ENCODE measurements around the gene ATP11A.
"Not testable (repeated sequence)": the region's sequence is repeated elsewhere in the genome, so short reads cannot be mapped to it uniquely, and the experiment has no call there.

The ATP11A gene

DNA sequence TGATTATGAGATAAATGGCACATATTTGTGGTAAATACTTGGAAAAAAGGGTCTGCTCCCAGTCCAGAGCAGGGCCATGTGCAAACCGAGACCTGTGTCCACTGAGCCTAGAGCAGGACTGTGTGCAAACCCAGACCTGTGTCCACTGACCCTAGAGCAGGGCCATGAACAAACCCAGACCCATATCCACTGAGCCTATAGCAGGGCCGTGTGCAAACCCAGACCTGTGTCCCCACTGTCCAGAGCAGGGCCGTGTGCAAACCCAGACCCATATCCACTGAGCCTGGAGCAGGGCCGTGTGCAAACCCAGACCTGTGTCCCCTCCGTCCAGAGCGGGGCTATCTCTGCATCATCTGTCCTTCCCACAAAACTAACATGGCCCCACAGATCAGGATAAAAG lies 136.0 kb downstream of the ATP11A start:
- DNase-seq: no peak

DNA sequence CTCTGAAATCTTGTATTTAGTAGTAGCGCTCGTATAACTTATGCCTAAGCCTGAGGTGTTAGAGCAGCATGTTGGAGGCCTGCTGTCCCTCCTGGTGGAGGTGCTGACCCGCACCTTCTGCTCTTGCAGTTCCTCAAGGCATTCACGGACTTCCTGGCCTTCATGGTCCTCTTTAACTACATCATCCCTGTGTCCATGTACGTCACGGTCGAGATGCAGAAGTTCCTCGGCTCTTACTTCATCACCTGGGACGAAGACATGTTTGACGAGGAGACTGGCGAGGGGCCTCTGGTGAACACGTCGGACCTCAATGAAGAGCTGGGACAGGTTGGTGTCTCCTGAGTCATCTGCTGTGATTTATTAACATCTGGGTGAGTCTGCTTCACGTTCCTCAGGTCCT lies 136.7 kb downstream of the ATP11A start:
- DNase-seq: no peak

DNA sequence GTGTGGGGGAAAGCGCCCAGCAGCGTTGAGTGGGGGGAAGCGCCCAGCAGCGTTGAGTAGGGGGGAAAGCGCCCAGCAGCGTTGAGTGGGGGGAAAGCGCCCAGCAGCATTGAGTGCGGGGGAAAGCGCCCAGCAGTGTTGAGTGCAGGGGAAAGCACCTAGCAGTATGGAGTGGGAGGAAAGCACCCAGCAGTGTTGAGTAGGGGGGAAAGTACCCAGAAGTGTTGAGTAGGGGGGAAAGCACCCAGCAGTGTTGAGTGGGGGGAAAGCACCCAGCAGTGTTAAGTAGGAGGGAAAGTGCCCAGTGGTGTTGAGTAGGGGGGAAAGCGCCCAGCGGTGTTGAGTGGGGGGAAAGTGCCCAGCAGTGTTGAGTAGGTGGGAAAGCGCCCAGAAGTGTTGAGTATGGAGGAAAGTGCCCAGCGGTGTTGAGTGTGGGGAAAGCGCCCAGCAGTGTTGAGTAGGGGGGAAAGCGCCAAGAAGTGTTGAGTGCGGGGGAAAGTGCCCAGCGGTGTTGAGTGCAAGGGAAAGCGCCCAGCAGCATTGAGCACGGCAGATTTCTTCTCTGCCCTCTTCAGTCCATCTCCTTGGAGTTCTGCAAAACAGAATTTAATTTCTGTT lies 138.4 kb downstream of the ATP11A start:
- DNase-seq: no peak

DNA sequence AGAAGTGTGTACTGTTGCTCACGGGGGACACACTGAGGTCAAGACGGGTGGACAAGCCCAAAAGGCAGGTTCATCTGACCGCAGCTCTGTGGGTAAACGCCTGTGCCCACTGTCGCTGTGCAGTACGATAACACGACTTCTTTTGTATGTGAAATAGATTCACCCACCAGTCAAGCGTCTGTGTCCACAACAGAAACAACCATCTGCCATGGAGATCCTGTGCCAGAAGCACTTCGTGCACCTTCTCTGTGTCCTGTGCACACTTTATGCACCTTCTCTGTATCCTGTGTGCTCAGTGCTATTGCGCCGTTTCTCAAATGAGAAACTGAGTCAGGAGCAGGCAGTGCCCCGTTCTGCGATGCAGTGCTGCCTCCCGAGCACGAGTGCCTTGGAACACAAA lies 138.9 kb downstream of the ATP11A start:
- DNase-seq: no peak

DNA sequence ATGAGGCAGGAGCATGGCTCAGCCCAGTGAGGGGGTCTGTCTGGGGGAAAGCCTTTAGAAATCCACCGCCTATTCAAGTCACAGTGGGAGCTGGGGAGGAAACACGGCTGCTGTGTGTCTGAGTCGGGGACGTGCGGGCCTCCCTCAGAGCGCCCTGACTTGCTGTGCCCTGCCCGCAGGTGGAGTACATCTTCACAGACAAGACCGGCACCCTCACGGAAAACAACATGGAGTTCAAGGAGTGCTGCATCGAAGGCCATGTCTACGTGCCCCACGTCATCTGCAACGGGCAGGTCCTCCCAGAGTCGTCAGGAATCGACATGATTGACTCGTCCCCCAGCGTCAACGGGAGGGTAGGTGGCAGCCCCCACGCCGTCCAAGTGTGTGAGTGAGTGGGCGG lies 141.4 kb downstream of the ATP11A start:
- DNase-seq: no peak

DNA sequence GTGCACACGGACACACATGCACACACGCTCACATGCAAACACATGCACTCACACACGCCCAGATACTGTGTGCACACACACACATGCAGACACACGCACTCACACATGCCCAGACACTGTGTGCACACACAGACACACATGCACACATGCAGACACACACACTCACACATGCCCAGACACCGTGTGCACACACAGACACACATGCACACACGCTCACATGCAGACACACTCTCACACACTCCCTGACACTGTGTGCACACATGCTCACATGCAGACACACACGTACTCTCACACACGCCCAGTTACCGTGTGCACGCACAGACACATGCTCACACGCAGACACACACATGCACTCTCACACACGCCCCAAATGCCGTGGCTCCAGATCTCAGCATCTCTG lies 142.0 kb downstream of the ATP11A start:
- no peak for DNase-seq

DNA sequence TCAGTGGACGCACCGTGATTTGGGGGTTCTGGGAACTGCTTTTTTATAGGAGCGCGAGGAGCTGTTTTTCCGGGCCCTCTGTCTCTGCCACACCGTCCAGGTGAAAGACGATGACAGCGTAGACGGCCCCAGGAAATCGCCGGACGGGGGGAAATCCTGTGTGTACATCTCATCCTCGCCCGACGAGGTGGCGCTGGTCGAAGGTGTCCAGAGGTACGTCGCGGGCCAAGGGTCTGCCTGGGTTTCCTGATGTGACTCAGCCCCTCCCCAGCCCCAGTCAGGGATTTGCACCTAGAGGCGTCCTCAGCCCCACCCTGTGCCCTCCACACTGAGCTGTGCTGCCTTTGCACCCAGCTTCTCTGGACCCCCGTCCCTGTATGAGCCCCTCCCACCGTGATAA lies 143.0 kb downstream of the ATP11A start:
- DNase-seq: no peak

DNA sequence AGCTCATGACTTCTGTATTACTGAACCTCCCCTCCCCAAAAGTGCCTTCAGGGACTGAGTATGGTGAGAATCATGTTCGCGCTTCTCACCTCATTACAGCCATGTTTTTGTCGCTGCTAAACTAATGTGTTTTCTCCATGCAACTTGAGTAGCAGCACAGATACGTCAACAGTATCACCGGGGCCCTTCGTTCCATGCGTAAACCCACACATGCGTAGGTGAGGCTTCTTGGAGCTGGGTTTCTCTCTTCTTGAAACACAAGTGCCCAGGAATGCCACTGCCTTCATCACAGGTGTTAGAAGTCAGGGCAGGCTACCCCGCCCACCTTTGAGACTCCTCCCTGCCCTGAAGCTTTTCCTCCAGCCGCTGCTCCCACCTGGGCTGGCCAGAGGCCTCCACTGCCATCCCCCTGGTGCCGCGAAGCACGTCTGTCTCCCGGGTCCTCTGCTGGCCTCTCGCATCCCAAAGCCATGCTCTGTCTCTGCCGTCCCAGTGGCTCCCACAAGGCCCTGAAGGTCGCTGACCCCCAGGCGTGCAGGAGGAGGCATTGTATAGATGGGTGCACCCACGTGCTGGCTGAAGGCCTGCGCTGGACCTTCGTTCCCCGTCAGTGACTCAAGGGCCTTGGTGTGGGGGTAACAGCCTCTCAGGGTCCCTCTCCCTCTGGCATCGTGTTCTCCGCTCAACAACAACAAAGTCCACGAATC lies 143.9 kb downstream of the ATP11A start:
- DNase-seq: no peak

DNA sequence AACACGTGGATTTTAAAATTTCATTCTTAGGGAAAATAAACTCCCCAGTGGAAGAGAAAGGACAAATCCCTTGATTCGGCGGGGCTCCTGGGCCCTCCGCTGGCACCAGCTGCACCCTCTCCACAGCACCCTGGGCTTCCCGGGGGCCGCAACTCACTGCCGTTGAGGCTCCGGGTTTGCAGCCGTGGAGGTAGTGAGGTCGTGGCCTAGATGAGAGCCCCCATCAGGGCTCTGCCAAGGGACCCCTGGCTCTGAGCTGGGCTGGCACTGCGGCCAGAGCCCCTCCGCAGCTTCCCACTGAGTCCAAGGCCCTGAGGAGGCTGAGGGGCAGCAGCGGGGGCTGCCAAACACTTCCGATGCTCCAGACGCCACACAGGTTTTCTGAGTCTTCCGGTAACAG lies 145.5 kb downstream of the ATP11A start:
- DNase-seq: no peak

DNA sequence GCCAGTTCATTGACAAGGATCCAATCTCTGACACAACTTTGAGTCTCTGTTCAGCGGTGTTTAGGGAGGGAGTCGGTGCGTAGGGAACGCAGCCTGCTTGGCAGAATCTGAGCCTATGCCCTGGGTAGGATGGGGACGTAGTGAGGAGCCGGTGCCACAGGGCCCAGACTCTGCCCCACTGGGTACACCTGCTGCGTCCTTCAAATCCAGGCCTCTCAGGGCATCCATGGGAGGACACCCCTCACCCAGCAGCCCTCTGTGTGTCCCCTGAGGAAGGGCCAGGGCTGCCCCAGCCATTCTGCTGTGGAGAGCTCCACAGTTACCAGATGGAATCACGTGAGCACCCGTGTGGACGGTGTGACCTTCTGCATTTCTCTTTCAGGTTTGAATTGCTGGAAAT lies 146.0 kb downstream of the ATP11A start:
- DNase-seq: no peak

DNA sequence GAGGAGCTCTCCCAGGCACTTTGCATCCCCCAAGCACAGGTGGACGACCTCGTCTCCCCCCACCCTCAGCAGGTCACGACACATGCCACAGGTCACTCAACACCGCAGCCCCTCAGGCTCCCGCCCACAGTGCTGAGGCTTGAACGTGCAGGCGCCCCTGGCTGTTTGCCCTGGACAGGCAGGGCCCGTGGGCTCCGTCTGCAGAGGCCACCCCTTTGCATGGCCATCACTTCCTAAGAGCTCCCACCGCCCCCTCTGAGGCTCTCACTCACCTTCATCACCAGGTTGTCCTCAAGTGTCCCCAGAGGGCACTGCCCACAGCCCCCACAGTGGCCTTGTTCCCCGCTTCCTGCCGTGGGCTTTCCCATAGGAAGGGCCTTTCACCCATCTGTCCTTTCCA lies 147.1 kb downstream of the ATP11A start:
- no peak for DNase-seq

DNA sequence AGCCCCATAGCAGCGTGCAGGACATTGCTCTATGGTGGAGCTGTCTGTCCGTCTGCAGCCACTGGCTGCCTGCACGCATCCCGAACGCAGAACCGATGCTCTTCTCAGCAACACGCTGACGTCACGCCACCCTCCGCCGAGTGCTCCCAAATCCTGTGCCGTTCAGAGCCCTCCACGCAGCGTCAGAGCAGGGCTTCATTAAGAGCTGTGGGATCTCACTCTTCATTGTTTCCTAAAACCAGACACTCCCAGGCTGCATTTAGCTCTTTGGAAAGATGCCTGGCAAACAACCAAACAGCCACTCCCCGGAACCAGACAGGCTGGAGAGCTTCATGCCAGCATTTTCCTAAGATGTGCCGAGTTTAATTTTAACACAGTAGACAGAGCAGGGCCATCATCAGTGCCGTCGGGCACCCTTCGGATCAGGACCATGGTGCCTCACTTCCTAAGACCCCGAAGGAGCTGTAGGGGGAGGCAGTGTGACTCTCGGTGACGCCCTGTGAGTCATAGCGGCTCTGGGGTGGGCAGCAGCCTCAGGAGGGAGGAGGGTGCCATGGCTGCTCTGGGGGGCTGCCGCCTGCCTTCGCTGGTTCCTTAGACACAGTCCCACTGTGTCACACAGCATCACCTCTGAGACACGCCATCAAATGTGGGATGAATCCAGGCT lies 147.7 kb downstream of the ATP11A start:
- DNase-seq: no peak

DNA sequence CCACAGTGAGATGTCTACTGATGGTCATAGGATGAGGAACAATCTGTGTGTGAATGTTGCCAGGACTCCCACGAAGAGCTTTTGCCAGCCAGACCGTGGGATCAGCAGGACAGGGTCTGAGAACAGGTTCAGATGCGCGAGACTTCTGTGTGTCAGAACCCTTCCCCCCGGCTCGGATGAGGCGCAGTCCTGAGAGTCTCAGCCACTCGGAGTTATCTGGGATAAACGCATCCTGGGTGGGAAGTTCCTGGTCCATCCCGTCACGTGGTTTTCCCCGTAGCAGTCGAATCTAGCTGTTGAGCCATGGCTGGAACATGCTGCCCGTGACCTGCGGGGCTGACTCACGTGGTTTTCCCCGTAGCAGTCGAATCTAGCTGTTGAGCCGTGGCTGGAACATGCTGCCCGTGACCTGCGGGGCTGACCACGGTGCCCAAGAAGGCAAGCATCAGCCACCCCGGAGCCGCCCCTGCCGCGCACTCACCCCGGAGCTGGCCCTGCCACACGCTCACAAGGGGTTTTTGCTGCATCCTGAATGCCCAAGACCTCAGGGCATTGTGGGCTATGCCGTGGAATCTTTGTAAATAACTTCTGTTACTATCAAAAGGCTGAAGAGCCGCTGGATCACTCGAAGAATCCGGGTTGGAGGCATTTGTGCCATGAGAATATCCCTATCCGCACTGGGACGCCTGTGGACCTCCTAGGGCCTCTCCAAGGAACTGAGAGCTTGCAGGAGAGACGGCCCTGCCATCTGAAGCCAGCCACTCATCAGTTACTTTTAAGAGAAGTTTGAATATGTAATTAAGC lies 148.4 kb downstream of the ATP11A start:
- no peak for DNase-seq

DNA sequence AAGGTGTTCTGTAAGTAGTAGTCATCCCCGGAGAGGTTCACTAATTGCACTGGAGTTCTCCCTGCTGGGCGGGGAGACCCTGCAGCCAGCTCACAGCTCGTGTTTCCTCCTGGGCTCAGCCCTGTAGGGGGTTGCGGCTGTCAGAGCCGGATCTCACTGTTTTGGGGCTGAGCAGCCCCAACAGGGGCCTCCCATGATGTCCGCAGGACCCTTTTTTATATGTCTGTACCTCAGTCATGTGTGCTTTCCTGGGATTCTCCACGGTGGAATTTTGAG lies 148.9 kb downstream of the ATP11A start:
- DNase-seq: no peak

DNA sequence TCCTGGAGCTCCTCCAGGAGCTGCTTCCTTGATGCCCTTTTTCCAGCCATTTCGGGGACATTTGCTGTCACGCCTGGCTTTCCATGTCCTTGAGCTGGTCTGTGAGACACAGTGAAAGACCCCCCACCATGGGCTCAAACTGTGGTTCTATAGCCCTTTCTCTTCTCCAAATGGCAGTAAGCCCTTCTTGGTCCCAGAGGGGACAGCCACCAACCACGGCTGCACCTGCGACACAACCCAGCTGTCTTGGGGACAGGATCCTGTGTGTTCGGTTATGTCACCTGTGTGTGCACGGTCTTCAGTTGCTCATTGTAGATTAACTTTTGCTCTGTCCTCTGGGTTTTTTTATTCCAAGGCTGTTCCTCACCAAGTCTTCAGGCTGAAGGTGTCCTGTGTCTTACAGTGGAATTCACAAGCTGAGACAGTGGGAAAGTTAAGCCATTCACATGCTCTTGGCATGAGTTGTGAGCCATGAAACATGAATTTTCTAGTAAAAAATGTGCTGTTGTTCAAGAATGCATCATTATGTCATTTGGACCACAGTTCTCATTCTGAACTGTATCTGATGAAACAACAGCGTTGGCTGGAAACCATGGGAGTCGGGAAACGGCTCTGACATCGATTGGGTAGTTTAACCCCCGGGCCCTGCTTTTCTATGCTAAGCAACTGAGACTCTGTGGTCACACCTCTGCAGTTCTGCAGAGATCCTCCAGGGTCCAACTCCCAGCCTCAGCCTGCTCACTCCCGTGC lies 149.7 kb downstream of the ATP11A start:
- no peak for DNase-seq

DNA sequence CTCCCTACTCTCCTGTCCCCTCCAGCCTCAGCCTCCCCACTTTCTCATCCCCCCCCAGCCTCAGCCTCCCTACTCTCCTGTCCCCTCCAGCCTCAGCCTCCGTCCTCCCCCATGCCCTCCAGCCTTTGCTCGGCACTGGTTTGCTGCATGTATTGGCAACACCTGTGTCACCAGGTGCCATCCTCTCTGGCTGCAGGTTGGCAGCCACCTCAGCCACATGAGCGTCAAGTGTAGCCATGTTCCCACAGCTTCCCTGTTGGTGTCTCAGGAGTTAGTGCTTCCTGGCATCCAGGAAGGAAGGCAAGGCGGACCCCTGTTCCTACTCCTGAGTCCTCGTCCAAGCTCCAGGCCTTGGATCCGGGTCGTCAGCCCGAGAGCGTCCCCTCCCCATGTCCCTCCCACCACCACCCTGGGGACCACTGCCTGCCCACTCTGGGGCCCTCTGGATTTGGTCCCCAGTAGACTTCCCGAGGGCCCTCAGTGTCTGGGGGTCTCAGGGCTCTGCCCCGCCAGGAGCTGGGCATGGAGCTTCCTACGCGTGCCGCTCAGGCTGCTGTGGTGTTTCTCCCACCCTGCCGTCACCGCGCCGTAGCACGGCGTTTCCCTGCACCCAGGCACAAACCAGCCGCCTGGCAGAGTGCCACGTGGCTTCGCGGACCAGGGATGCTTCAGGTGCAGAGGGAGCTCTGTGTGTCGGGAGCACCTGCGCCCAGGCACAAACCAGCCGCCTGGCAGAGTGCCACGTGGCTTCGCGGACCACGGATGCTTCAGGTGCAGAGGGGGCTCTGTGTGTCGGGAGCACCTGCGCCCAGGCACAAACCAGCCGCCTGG lies 150.8 kb downstream of the ATP11A start:
- no peak for DNase-seq

DNA sequence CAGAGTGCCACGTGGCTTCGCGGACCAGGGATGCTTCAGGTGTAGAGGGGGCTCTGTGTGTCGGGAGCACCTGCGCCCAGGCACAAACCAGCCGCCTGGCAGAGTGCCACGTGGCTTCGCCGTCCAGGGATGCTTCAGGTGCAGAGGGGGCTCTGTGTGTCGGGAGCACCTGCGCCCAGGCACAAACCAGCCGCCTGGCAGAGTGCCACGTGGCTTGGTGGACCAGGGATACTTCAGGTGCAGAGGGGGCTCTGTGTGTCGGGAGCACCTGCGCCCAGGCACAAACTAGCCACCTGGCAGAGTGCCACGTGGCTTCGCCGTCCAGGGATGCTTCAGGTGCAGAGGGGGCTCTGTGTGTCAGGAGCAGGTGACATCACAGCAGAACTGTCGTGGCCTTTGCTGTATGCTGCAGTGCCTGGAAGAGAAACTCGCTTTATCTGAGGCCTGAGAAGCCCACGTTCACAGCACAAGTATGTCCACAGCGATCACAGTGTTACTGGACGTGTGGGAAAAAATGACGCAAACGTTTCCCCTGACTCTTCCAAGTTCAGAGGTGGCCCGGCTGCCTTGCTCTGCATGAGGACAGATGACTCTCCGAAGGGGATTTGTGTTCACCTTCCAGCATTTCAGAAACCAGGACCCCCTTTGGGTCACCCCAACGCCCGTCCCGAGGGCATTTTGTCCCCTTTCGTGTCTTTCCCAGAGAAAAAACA lies 151.6 kb downstream of the ATP11A start:
- DNase-seq: not testable (repeated sequence)

DNA sequence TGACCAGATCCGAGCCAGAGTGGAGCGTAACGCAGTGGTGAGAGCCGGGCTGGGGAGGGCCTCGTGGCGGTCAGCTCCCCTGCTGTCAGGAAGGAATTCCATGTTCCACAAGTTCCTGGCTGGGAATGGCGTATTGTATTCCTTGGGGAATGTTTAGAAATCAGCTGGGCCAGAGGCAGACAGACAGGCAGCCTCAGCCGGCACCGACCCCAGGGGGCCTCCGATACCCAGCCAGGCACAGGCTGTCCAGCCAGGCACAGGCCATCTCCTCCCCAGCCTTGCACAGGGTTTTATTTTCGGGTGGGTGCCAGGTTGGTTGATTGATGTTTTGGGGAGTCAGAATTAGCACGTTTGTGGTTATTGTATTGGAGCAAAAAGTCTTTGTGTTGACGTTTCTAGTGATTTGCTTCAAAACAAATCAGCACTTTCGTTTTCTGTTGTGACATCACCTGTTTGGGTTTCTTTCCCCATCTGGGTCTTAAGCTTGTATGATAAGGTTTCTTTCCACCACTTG lies 152.6 kb downstream of the ATP11A start:
- no peak for DNase-seq

DNA sequence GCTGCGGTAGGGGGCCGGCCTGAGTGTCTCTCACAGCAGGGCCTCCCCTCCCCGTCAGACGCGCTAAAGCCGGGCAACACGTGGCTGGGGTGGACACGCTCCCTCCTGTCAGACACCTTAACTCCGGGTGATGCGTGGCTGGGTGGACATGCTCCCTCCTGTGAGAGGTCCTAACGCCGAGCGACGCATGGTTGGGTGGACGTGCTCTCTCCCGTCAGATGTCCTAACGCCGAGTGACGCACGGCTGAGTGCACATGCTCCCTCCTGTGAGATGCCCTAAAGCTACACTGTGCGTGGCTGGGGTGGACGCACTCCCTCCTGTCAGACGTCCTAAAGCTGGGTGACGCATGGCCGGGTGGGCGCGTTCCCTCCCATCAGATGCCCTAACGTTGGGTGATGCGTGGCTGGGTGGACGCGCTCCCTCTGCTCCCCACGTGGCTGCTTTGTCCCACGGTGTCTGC lies 153.1 kb downstream of the ATP11A start:
- no peak for DNase-seq

DNA sequence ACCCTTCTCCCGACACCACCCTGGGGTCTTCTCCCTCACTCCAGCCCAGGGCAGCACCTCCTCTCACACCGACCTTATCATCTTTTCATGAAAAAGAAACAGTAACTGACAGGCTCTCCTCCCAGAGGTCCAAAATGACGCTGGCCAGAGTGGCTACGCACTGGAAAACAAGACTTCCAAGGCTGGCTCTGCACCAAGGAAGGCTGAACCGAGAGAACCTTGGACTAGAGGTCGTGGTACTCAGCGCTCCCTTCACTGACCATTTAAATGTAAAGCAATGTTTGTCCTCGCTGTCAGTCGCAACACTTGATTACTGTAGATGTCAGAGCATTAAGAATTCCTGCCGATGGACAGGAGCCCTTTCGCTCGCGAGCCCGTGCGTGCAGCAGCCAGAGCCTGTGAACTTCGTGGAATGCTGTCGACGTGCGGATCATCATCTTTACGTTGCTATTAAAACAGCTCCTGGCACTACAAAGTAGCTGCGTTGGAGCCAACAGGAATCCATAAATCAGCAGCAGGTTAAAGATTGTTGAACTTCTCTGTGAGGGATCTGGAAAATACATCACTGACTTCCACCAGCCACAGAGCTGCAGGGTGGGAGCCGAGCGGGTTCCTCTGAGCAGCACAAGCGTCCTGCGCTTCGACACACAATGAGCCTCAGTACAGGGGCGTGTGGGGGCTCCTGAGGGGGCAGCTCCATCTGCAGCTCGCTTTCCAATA lies 153.7 kb downstream of the ATP11A start:
- no peak for DNase-seq

Data from CD4-positive, alpha-beta T cell treated with Interleukin-17A for 1 hour (primary cell).